Gastrocnemius medialis (tissue), 4 donors: ENCODE results near the gene CCT3.
"Not testable (repeated sequence)": the region's sequence is repeated elsewhere in the genome, so short reads cannot be mapped to it uniquely, and the experiment has no call there.

Experiments
- CTCF ChIP-seq, 5 experiments: fragments of 450-650 bp in 3 of 5; fragments of 200-600 bp in 2 of 5; sonication (generic) in 2 of 5; IDR thresholded peaks in 4 of 5; conservative IDR thresholded peaks in 1 of 5; 1 replicate in 4 of 5; 2 replicates in 1 of 5; pipeline ENCODE4 v1.5.1; 2016 to 2019; ENCODE audit warnings: antibody characterized with exemption in 5 of 5, mild to moderate bottlenecking in 3 of 5, moderate library complexity in 3 of 5
- POLR2A ChIP-seq, 2 donors: fragments of 450-650 bp; IDR thresholded peaks; one replicate each; pipeline ENCODE4 v1.6.1; 2017; ENCODE audit warnings: antibody characterized with exemption in 2 of 2, mild to moderate bottlenecking in 2 of 2, moderate library complexity in 2 of 2

- TF ChIP-seq CTCF (IDR thresholded peaks at IDR 0.05 in 4 of 5, conservative IDR thresholded peaks at IDR 0.05 in 1 of 5); POLR2A (IDR thresholded peaks at IDR 0.05): not testable (repeated sequence)
Measured at GRCh38 chr1:156323179-156323578, 14.9 kb downstream of the CCT3 start.
